ENCODE measurements around the gene MESD.

The MESD gene

GRCh38 chr15:80912673-80913072 is 76.9 kb downstream of the MESD start:
- no peak for DNase-seq (ENCODE audit: extremely low read depth in 1 of 2, low read depth in 1 of 2)

- no peak for DNase-seq (ENCODE audit: extremely low read depth in 1 of 2, low read depth in 1 of 2)
Observed at GRCh38 chr15:80911821-80912220, 77.8 kb downstream of the MESD start.

- no peak for DNase-seq (ENCODE audit: extremely low read depth in 1 of 2, low read depth in 1 of 2)
Observed at GRCh38 chr15:80906159-80906766, 83.4 kb downstream of the MESD start.

GRCh38 chr15:80904998-80905397 is 84.6 kb downstream of the MESD start:
- DNase-seq (ENCODE audit: extremely low read depth in 1 of 2, low read depth in 1 of 2): no peak

- no peak for DNase-seq (ENCODE audit: extremely low read depth in 1 of 2, low read depth in 1 of 2)
Observed at GRCh38 chr15:80902298-80902801, 87.3 kb downstream of the MESD start.

- DNase-seq (ENCODE audit: extremely low read depth in 1 of 2, low read depth in 1 of 2): no peak
Observed at GRCh38 chr15:80898040-80898439, 91.6 kb downstream of the MESD start.

Data from stimulated activated CD8-positive, alpha-beta memory T cell treated with anti-CD3 and anti-CD28 coated beads, Interleukin-7, amount 100 ng/mL, for 48 hours (primary cell).